Gastroesophageal sphincter (tissue), 4 donors: ENCODE measurements around the gene ABHD10. TPM values are rescaled to one million over a fixed set of nuclear protein-coding genes. Genes with fewer than 3 reads are reported as not detected.

Experiments
- ATAC-seq: fragments of 150-250 bp; one replicate; pipeline ENCODE4 v1.9.1; 2016; ENCODE audit warnings: mild to moderate bottlenecking, moderate library complexity
- H3K27ac ChIP-seq, 4 donors: fragments of 200-600 bp; sonication (generic) in 3 of 4; 1 replicate in 3 of 4; 2 replicates in 1 of 4; pipeline ENCODE4 v1.5.1; 2016 to 2019
- H3K27me3 ChIP-seq: fragments of 200-600 bp; sonication (generic); one replicate; pipeline ENCODE4 v1.5.1; 2019
- H3K36me3 ChIP-seq, 2 donors: fragments of 200-600 bp; sonication (generic); one replicate each; pipeline ENCODE4 v1.5.1; 2019; ENCODE audit warnings: control low read depth in 1 of 2
- H3K4me1 ChIP-seq, 3 donors: fragments of 200-600 bp; sonication (generic); 1 replicate in 2 of 3; 2 replicates in 1 of 3; pipeline ENCODE4 v1.5.1; 2016 to 2019; ENCODE audit warnings: control low read depth in 2 of 3
- H3K4me3 ChIP-seq, 2 donors: fragments of 200-600 bp; sonication (generic); one replicate each; pipeline ENCODE4 v1.5.1; 2019; ENCODE audit warnings: mild to moderate bottlenecking in 1 of 2, moderate library complexity in 1 of 2
- H3K9me3 ChIP-seq, 3 donors: fragments of 200-600 bp; sonication (generic); one replicate each; pipeline ENCODE4 v1.5.1; 2017 to 2019; ENCODE audit warnings: control low read depth in 2 of 3
- CTCF ChIP-seq, 4 experiments: fragments of 200-600 bp in 2 of 4; fragments of 450-650 bp in 2 of 4; sonication (generic) in 1 of 4; IDR thresholded peaks; one replicate each; pipeline ENCODE4 v1.5.1; 2017 to 2019; ENCODE audit warnings: antibody characterized with exemption in 4 of 4, mild to moderate bottlenecking in 2 of 4, moderate library complexity in 2 of 4
- EP300 ChIP-seq: sonication (generic); formaldehyde crosslinking; IDR thresholded peaks from one replicate; pipeline ENCODE4 v1.6.1; 2017; ENCODE audit warnings: antibody characterized with exemption, mild to moderate bottlenecking
- POLR2A ChIP-seq, 2 donors: fragments of 450-650 bp; IDR thresholded peaks; one replicate each; pipeline ENCODE4 v1.6.1; 2017; ENCODE audit warnings: antibody characterized with exemption in 2 of 2, mild to moderate bottlenecking in 2 of 2, moderate library complexity in 1 of 2
- POLR2AphosphoS5 ChIP-seq: sonication (generic); formaldehyde crosslinking; IDR thresholded peaks from one replicate; pipeline ENCODE4 v1.6.1; 2017; ENCODE audit warnings: antibody characterized with exemption
- WGBS, 2 donors: methylation state at CpG; one replicate each; pipeline ENCODE4 v1.1.5; 2018; ENCODE audit warnings: low coverage in 1 of 2; 5-methylcytosine and 5-hydroxymethylcytosine counted together
- total RNA-seq, 4 donors: library from RNA; depleted of rRNA; stranded (reverse); fragments of >200 nt; gene quantifications; one replicate each; pipeline ENCODE4 v1.1.0, GENCODE V29; 2016

ABHD10 gene
- total RNA-seq, 4 donors from 2014 or later, result 10.6 to 22.4 (median 17.1) TPM

GRCh38 chr3:112001526-112001925, 22.7 kb downstream of the ABHD10 start:
- Histone ChIP-seq H3K4me3 (no peak overlapping the region), H3K4me1 (peaks cover 0 to 16% (median 6%) of the 10 kb centered on the region in 3 donors), H3K27me3 (peaks cover 10% of the 10 kb centered on the region), H3K27ac (no peak overlapping the region), H3K36me3 (no peaks in the 10 kb centered on the region), H3K9me3 (no peaks in the 10 kb centered on the region)
- 100% methylated on average over 1 to 2 of the region's 2 CpGs for WGBS, 2 donors
- no peak for ATAC-seq
- TF ChIP-seq EP300 (no peak), POLR2AphosphoS5 (no peak), POLR2A (IDR thresholded peaks at IDR 0.05) (no peak), CTCF (IDR thresholded peaks at IDR 0.05) (no peak)

GRCh38 chr3:112002096-112002971, 23.5 kb downstream of the ABHD10 start:
- no peak overlapping the region for H3K4me3 ChIP-seq
- H3K27ac ChIP-seq, result no peak overlapping the region
- no peaks in the 10 kb centered on the region for H3K36me3 ChIP-seq
- H3K9me3 ChIP-seq, result no peaks in the 10 kb centered on the region
- no peak for ATAC-seq
- TF ChIP-seq EP300 (no peak), POLR2AphosphoS5 (no peak), CTCF (IDR thresholded peaks at IDR 0.05) (no peak), POLR2A (IDR thresholded peaks at IDR 0.05) (no peak)
- 42 to 64% methylated on average over 1 to 8 of the region's 8 CpGs for WGBS, 2 donors
- H3K27me3 ChIP-seq, result peaks cover 10% of the 10 kb centered on the region
- peaks cover 0 to 16% (median 6%) of the 10 kb centered on the region in 3 donors for H3K4me1 ChIP-seq

GRCh38 chr3:112003321-112004080, 24.7 kb downstream of the ABHD10 start:
- Histone ChIP-seq H3K27ac (no peak overlapping the region), H3K4me1 (peaks cover 0 to 13% (median 6%) of the 10 kb centered on the region in 3 donors), H3K36me3 (no peaks in the 10 kb centered on the region), H3K27me3 (peaks cover 7% of the 10 kb centered on the region), H3K4me3 (no peak overlapping the region), H3K9me3 (no peaks in the 10 kb centered on the region)
- no peak for ATAC-seq
- 56 to 85% methylated on average over 3 of the region's 4 CpGs for WGBS, 2 donors
- TF ChIP-seq CTCF (IDR thresholded peaks at IDR 0.05) (no peak), EP300 (no peak), POLR2AphosphoS5 (no peak), POLR2A (IDR thresholded peaks at IDR 0.05) (no peak)

GRCh38 chr3:112004187-112004586, 25.4 kb downstream of the ABHD10 start:
- no peak overlapping the region for H3K4me3 ChIP-seq
- TF ChIP-seq POLR2A (IDR thresholded peaks at IDR 0.05), result no peak
- TF ChIP-seq CTCF (IDR thresholded peaks at IDR 0.05), result no peak
- TF ChIP-seq EP300, result no peak
- TF ChIP-seq POLR2AphosphoS5, result no peak
- no peak overlapping the region for H3K27ac ChIP-seq
- H3K27me3 ChIP-seq, result peaks cover 7% of the 10 kb centered on the region
- no peaks in the 10 kb centered on the region for H3K9me3 ChIP-seq
- peaks cover 0 to 6% (median 3%) of the 10 kb centered on the region in 3 donors for H3K4me1 ChIP-seq
- ATAC-seq, result no peak
- 86 to 100% methylated on average over 1 of the region's 2 CpGs for WGBS, 2 donors
- H3K36me3 ChIP-seq, result no peaks in the 10 kb centered on the region
